CD4-positive, alpha-beta T cell treated with Interleukin-10 for 1 hour (primary cell): ENCODE results near the gene PF4V1.

Source experiments
- DNase-seq: peaks from one replicate; pipeline ENCODE4 v3.0.0-alpha.2; 2020

PF4V1 gene, protein sequence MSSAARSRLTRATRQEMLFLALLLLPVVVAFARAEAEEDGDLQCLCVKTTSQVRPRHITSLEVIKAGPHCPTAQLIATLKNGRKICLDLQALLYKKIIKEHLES

DNA sequence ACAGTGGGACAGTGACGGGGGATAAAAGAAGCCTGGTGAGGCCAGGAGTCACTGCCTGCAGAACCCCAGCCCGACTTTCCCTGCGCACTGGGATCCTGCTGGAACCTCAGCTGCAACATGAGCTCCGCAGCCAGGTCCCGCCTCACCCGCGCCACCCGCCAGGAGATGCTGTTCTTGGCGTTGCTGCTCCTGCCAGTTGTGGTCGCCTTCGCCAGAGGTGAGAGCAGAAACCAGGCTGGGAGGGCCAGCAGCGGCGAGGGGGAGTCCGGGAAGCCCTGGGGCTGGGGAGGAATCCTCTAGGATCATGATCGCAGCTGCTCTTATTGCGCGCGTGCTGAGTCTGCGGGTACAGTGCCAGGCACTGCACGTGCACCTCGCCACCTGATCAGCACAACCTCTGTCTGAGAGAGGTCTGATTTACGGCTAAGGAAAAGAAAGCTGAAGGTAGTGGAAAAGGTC, at the start of gene PF4V1:
Gene PF4V1, plus strand, starts transcription at position 51 of the 459 bp plus-strand sequence. Its CDS starts 67 bp downstream, at position 118.
- DNase-seq: no peak

DNA sequence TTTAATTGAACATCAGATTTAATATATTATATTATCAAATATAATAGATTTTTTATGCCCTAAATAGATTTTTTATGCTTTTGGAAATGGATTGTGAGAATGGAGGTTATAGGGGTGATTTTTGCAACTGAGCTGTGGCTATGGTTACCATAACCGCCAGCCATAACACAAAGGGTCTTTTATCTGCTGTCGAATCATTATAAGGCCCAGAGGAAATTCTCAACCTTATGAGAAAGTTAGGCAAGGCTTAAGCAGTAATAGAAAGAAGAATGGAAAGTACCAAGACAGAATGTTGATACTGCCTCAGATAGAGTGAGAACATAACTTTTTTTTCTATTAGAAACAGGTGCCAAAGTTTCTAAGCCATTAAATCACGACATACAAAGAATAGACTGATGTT, 42.9 kb upstream of the PF4V1 start:
- no peak for DNase-seq

- DNase-seq: no peak
Measured at GRCh38 chr4:73811841-73812240, 41.3 kb upstream of the PF4V1 start.

DNA sequence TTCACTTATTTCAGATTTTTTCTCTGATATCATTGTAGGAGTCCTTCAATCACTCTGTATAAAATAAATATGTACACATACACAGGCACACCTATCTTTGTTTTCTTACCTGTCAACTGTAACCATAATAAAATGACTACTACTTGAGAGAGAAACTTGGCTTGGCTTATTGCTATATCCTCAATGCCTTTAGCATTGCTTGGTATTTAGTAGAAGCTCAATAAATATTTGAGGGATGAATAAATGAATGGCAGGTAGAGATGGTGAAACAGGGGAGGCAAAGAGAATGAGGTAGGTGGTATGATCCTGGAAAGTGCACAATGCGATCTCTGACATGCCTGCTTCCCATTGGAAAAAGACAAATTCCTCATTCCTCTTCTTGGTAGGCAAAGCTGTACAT, 38.4 kb upstream of the PF4V1 start:
- DNase-seq: no peak

- no peak for DNase-seq
Measured at GRCh38 chr4:73815145-73815544, 38.0 kb upstream of the PF4V1 start.

GRCh38 chr4:73816814-73817213, 36.3 kb upstream of the PF4V1 start:
- no peak for DNase-seq

DNA sequence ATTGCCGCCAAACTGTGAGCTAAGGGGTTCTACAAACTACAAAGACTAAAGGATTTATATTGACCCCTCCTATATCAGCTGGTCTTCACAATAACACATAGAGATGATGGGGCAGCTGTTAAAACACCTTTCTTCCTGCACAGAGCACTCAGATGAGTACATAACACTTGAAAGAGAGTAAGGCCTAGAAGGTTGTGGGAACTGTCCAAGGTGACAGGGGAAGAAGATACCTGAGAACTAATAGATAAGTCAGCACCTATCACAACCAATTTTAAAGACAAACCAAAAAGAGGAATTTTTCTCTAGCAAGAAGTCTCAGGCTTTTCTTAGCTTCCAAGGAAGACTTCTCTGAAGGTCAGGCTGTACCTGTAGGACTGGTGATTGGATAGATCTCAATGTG, 35.8 kb upstream of the PF4V1 start:
- no peak for DNase-seq

DNA sequence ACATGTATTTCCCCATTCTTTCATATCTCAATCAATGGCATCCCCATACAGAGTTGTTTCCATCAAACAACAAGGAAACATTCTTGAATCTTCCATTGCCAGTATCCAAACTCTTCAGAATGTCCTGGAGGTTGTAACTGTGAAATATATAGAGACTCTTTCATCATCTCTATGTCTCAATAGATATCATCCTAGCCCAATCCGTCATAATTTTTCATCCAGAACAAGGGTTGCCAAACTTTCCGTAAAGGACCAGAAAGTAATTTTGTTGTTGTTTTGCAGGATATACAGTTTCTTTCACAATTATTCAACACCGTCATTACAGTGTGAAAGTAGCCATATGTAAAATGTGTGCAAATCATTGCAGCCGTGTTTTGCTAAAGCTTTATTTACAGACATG, 31.8 kb upstream of the PF4V1 start:
- DNase-seq: no peak

- DNase-seq: no peak
Measured at GRCh38 chr4:73822389-73822788, 30.7 kb upstream of the PF4V1 start.

GRCh38 chr4:73822812-73823504, 30.1 kb upstream of the PF4V1 start:
- no peak for DNase-seq

DNA sequence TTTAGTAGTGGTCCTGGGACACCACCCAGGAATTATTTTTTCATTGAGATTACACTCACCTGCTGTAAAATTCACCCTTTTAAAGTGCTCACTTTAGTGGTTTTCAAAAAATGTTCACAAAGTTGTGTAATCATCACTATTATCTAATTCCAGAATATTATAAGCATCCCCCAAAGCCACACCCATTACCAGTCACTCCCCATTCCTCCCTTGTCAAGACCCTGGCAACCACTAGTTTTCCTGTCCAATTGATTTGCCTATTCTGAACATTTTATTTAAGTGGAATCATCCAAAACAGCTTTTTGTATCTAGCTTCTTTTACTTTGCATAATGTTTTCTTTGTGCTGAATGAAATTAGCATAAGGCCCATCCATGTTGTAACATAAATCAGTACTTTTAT, 29.3 kb upstream of the PF4V1 start:
- no peak for DNase-seq

- no peak for DNase-seq
Measured at GRCh38 chr4:73828956-73829355, 24.1 kb upstream of the PF4V1 start.

GRCh38 chr4:73831569-73831968, 21.5 kb upstream of the PF4V1 start:
- DNase-seq: no peak

- no peak for DNase-seq
Measured at GRCh38 chr4:73832651-73833237, 20.4 kb upstream of the PF4V1 start.

DNA sequence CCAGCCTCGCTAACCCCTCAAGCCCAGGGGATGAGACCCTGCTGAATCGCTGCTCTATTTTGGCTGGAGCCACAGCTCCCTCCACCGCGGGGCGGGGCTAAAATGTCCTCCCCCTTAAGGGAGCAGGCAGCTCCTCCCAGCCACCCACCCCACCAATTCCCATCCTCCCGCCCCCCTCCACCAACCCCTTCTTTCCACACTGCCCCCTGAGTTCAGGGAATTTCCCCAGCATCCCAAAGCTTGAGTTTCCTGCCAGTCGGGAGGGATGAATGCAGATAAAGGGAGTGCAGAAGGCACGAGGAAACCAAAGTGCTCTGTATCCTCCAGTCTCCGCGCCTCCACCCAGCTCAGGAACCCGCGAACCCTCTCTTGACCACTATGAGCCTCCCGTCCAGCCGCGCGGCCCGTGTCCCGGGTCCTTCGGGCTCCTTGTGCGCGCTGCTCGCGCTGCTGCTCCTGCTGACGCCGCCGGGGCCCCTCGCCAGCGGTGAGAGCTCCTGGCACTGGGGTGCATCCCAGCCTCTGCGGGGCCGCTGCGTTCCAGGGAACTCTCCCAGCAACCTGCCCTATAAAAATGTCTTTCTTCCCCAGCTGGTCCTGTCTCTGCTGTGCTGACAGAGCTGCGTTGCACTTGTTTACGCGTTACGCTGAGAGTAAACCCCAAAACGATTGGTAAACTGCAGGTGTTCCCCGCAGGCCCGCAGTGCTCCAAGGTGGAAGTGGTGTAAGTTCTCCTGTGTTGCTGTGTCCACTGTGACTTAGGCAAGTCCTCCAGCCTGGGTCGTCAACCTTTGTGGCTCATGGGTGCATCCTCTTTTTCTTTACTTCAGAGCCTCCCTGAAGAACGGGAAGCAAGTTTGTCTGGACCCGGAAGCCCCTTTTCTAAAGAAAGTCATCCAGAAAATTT, 16.5 kb upstream of the PF4V1 start, which contains the start of gene CXCL6:
Gene CXCL6, plus strand, starts transcription at position 306 of the 907 bp plus-strand sequence. Its CDS starts 73 bp downstream, at position 379.
- no peak for DNase-seq

- DNase-seq: no peak
Measured at GRCh38 chr4:73839071-73839470, 14.0 kb upstream of the PF4V1 start.

GRCh38 chr4:73839715-73840114, 13.4 kb upstream of the PF4V1 start:
- DNase-seq: no peak

DNA sequence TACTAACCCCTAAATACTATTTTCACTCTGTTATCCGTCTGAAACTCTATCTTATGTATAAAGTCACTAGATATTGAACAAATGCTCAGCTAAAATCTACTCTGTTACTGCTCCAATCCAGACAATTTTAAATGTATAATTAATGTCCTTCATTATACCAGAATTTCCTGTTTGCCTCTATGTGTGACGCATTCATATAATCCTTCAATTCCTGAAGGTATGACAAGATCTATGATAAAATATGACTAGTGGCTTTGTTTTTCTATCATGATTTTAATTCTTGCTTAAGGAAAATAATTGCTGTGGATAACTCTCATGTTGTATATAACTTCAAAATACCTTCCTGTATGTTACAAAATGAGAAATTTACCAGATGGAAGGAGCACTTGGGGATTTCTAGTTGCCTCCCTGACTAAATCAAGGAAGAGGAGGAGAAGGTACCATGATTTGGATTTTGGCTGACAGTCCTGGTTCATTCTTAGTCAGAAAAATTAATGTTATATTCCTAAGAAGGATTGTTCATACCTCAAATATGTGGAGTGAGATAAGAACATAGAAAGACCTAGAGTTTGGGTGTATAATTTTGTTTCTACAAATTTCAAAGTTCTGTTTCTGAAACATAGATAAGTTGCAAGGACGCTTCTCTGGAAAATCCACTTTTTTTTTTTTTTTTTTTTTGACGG, 11.7 kb upstream of the PF4V1 start:
- DNase-seq: no peak

- DNase-seq: no peak
Measured at GRCh38 chr4:73842696-73843095, 10.4 kb upstream of the PF4V1 start.

DNA sequence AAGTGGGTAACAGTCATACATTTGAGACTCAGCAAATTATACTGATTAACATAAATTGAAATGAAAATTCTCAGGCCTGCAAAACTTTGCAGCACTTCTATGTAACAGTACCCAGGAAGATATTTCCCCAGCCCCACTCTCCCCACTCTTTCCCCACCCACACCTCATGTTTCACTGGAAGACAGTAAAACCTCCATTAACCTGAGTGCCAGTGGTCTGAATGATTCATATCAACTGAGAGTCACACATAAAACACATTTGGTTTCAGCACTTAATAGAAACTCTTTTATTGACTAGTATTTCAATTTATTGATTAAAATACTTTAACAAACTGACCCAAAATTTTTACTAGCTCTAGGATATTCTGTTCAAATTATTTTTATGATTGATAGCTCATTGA, 9.7 kb upstream of the PF4V1 start:
- DNase-seq: no peak

- DNase-seq: no peak
Measured at GRCh38 chr4:73844345-73844744, 8.8 kb upstream of the PF4V1 start.

DNA sequence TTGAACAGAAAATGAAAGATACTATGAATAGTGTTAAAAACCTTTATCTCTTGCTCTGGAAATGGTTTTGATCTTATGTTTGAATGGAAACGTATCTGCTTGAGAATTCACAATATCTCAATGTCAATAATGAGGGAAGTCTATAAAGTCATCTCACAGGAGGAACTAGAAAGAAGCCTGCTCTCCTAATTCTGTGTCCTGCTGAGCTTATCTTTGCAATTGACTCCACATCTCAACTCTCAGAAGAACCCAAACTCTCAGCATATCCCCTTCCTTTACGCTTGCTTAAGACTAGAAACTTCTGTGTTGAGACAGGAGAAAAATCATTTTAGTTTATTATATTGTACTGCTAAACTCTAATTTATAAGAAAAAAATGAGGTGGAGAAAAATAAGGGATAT, 8.3 kb upstream of the PF4V1 start:
- DNase-seq: no peak
